ENCODE measurements around the gene KRT31. TPM values are rescaled to one million over a fixed set of nuclear protein-coding genes. Genes with fewer than 3 reads are reported as not detected.

KRT31 gene
- total and polyA plus RNA-seq, 2 of the 13 experiments (the other 11 are each of a cell fraction or from before 2014, with no cell fraction given), result 0.05 TPM; not detected in 1

DNA sequence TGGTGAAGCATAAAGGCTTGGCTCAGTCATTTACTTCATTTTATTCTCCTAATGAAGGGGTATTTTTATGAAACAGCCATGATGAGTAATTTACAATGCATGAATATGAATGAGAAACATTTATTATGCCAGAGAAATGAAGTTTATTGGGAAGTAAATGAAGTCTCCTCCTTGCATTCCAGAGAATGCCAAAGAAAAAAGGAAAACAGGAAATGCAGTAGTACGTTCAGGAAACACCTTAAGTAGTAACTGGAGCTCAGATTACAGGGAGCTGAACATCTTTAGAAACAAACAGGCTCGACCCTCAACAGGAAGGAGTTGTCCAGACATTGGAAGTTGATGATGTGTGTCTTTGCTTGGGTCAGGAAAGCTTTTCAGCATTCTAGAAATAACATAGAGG, 19.9 kb downstream of the KRT31 start (continued):
- TF ChIP-seq, protein P1, sequence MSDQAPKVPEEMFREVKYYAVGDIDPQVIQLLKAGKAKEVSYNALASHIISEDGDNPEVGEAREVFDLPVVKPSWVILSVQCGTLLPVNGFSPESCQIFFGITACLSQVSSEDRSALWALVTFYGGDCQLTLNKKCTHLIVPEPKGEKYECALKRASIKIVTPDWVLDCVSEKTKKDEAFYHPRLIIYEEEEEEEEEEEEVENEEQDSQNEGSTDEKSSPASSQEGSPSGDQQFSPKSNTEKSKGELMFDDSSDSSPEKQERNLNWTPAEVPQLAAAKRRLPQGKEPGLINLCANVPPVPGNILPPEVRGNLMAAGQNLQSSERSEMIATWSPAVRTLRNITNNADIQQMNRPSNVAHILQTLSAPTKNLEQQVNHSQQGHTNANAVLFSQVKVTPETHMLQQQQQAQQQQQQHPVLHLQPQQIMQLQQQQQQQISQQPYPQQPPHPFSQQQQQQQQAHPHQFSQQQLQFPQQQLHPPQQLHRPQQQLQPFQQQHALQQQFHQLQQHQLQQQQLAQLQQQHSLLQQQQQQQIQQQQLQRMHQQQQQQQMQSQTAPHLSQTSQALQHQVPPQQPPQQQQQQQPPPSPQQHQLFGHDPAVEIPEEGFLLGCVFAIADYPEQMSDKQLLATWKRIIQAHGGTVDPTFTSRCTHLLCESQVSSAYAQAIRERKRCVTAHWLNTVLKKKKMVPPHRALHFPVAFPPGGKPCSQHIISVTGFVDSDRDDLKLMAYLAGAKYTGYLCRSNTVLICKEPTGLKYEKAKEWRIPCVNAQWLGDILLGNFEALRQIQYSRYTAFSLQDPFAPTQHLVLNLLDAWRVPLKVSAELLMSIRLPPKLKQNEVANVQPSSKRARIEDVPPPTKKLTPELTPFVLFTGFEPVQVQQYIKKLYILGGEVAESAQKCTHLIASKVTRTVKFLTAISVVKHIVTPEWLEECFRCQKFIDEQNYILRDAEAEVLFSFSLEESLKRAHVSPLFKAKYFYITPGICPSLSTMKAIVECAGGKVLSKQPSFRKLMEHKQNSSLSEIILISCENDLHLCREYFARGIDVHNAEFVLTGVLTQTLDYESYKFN (CRISPR knock-in tag; conservative IDR thresholded peaks at IDR 0.05), result no peak

DNA sequence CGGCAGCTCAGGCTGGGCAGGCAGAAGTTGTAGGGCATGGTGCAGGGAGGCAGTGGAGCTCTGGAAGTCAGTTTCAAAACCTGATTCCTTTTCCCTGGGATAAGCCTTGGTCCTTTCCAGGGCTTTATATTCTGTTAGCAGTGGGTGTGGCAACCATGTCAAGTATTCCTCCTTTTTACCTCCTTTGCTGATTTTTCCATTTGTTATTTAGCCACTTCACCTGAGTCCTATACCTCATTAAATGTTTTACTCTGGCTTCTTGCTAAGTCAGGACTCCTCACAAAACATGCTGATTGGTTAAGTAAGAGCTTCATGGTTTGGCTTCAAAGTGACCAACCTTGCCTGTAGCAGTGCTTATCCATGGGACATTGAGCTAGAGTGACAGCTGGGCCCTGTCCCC, 27.7 kb downstream of the KRT31 start, which contains the start of gene KRT33B:
Gene KRT33B (minus strand): TSS at position 101 of the 400 bp plus-strand sequence. CDS start 63 bp downstream, at position 38.
- CTCF ChIA-PET (ENCODE audit: low intra/inter-chr PET ratio, low total read pairs), result no interaction called here
- ATAC-seq (no peak), FAIRE-seq (no peak), DNase-seq (ENCODE audit: low spot score) (no peak)
- Histone ChIP-seq H3K4me3 (replicated peaks in 1 of 3; ENCODE audit: insufficient read depth in 1 of 3, low read depth in 2 of 3, low read length in 3 of 3) (no peak within 1 kb of the TSS), H3K27me3 (ENCODE audit: control insufficient read depth in 1 of 2, insufficient read depth in 2 of 2, low read length in 2 of 2) (0 out of 5 replicates have a peak, but pooled peaks cover 0 to 4% of the 10 kb centered on the region in 2 experiments), H3K9ac (ENCODE audit: insufficient read depth, low read depth, low read length) (no peak within 1 kb of the TSS), H3K36me3 (replicated peaks in 1 of 2; ENCODE audit: control insufficient read depth in 1 of 2, insufficient read depth in 2 of 2, low read length in 2 of 2) (no peaks in the 10 kb centered on the region), H3K4me2 (ENCODE audit: low read depth, low read length) (no peak within 1 kb of the TSS), H3K27ac (ENCODE audit: extremely low read length, insufficient read depth, low read length) (no peak within 1 kb of the TSS), H4K20me1 (ENCODE audit: insufficient read depth, low read length) (no peaks in the 10 kb centered on the region), H3K79me2 (ENCODE audit: insufficient read depth, low read length) (no peaks in the 10 kb centered on the region), H3K4me1 (ENCODE audit: insufficient read depth, low read length) (no peaks in the 10 kb centered on the region), H2AFZ (ENCODE audit: low read length) (no peak within 1 kb of the TSS), H3K9me3 (ENCODE audit: low read length) (no peaks in the 10 kb centered on the region)
- no peak for TF ChIP-seq ZNF510 (CRISPR knock-in tag; IDR thresholded peaks at IDR 0.05; ENCODE audit: low read depth)
- TF ChIP-seq ZNF589 (CRISPR knock-in tag; conservative IDR thresholded peaks at IDR 0.05), result no peak
- no peak for TF ChIP-seq SNAPC2 (CRISPR knock-in tag; IDR thresholded peaks at IDR 0.05)
- TF ChIP-seq, protein P2, sequence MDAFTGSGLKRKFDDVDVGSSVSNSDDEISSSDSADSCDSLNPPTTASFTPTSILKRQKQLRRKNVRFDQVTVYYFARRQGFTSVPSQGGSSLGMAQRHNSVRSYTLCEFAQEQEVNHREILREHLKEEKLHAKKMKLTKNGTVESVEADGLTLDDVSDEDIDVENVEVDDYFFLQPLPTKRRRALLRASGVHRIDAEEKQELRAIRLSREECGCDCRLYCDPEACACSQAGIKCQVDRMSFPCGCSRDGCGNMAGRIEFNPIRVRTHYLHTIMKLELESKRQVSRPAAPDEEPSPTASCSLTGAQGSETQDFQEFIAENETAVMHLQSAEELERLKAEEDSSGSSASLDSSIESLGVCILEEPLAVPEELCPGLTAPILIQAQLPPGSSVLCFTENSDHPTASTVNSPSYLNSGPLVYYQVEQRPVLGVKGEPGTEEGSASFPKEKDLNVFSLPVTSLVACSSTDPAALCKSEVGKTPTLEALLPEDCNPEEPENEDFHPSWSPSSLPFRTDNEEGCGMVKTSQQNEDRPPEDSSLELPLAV (CRISPR knock-in tag; conservative IDR thresholded peaks at IDR 0.05; ENCODE audit: low read depth), result no peak
- TF ChIP-seq SNRNP70 (IDR thresholded peaks at IDR 0.05; ENCODE audit: low read depth, low read length), result no peak
- TF ChIP-seq BRCA1 (CRISPR knock-in tag; IDR thresholded peaks at IDR 0.05), result no peak
- no peak for TF ChIP-seq ZSCAN20 (CRISPR knock-in tag; IDR thresholded peaks at IDR 0.05; ENCODE audit: borderline replicate concordance)
- POLR2A ChIA-PET, result no interaction called here
- 100% methylated on average over 1 of the region's 1 CpG for WGBS (ENCODE audit: low lambda C conversion rate)
- in situ Hi-C loops (cut with HindIII; ENCODE audit: extremely low pct_ligation_motif_present, low pct_unique_long_range_greater_than_20kb), result no loop called here
- BruUV-seq (replicated peaks), result no TSS peak
- intact Hi-C loops (cut with micrococcal nuclease; ENCODE audit: unreplicated experiment), result no loop called here
